Neural progenitor cell (in vitro differentiated cells): Measurements from ENCODE around the gene TTC27.

Experiments used
- CTCF ChIP-seq: fragments of 200-600 bp; sonication (generic); IDR thresholded peaks from 2 replicates; pipeline ENCODE4 v1.5.1; 2017; ENCODE audit warnings: antibody characterized with exemption, mild to moderate bottlenecking
- EZH2 ChIP-seq: fragments of 200-600 bp; sonication (generic); IDR thresholded peaks from 2 replicates; pipeline ENCODE4 v1.6.1; 2017; ENCODE audit warnings: antibody characterized with exemption, mild to moderate bottlenecking, moderate library complexity

- TF ChIP-seq CTCF (no peak), EZH2 (no peak)
Measured at GRCh38 chr2:32844253-32844652, 216.4 kb downstream of the TTC27 start.
